Measurements from ENCODE around the gene RPTOR. TPM values are rescaled to one million over a fixed set of nuclear protein-coding genes. Genes with fewer than 3 reads are reported as not detected.

The RPTOR gene
- total RNA-seq, 1 donor from 2014 or later = 21.8 TPM

GRCh38 chr17:80593181-80593580 lies 48.5 kb downstream of the RPTOR start:
- DNase-seq = no peak
- intact Hi-C loops (cut with micrococcal nuclease) = no loop called here
- H3K36me3 ChIP-seq = no peaks in the 10 kb centered on the region
- TF ChIP-seq CTCF (IDR thresholded peaks at IDR 0.05; ENCODE audit: borderline replicate concordance) = no peak
- H3K4me3 ChIP-seq = no peak overlapping the region
- no peak overlapping the region for H3K27ac ChIP-seq (replicated peaks)
- H3K9me3 ChIP-seq (replicated peaks) = no peaks in the 10 kb centered on the region
- peaks cover 17% of the 10 kb centered on the region for H3K4me1 ChIP-seq
- H3K27me3 ChIP-seq (ENCODE audit: low read depth) = no peaks in the 10 kb centered on the region

- H3K27me3 ChIP-seq (ENCODE audit: low read depth) = no peaks in the 10 kb centered on the region
- no peak for DNase-seq
- H3K4me1 ChIP-seq = peaks cover 29% of the 10 kb centered on the region
- TF ChIP-seq CTCF (IDR thresholded peaks at IDR 0.05; ENCODE audit: borderline replicate concordance) = no peak
- no peak overlapping the region for H3K27ac ChIP-seq (replicated peaks)
- no peaks in the 10 kb centered on the region for H3K36me3 ChIP-seq
- no peak overlapping the region for H3K4me3 ChIP-seq
- no peaks in the 10 kb centered on the region for H3K9me3 ChIP-seq (replicated peaks)
- intact Hi-C loops (cut with micrococcal nuclease) = no loop called here
Observed at GRCh38 chr17:80594431-80595269, 50.0 kb downstream of the RPTOR start.

- no peak for TF ChIP-seq CTCF (IDR thresholded peaks at IDR 0.05; ENCODE audit: borderline replicate concordance)
- Histone ChIP-seq H3K27me3 (ENCODE audit: low read depth) (no peaks in the 10 kb centered on the region), H3K4me3 (no peak overlapping the region), H3K36me3 (no peaks in the 10 kb centered on the region), H3K27ac (replicated peaks) (no peak overlapping the region), H3K4me1 (peaks cover 46% of the 10 kb centered on the region), H3K9me3 (replicated peaks) (no peaks in the 10 kb centered on the region)
- no peak for DNase-seq
- intact Hi-C loops (cut with micrococcal nuclease) = no loop called here
Observed at GRCh38 chr17:80596760-80597608, 52.3 kb downstream of the RPTOR start.

- Histone ChIP-seq H3K27me3 (ENCODE audit: low read depth) (no peaks in the 10 kb centered on the region), H3K4me1 (peaks cover 36% of the 10 kb centered on the region), H3K27ac (replicated peaks) (no peak overlapping the region), H3K9me3 (replicated peaks) (no peaks in the 10 kb centered on the region), H3K4me3 (no peak overlapping the region), H3K36me3 (no peaks in the 10 kb centered on the region)
- intact Hi-C loops (cut with micrococcal nuclease) = no loop called here
- no peak for TF ChIP-seq CTCF (IDR thresholded peaks at IDR 0.05; ENCODE audit: borderline replicate concordance)
- DNase-seq = no peak
Observed at GRCh38 chr17:80598813-80599545, 54.3 kb downstream of the RPTOR start.
